Smooth muscle cell (in vitro differentiated cells): ENCODE results near the gene FYN. TPM values are rescaled to one million over a fixed set of nuclear protein-coding genes. Genes with fewer than 3 reads are reported as not detected.

Source experiments
- DNase-seq: peaks from one replicate; lab custom pipeline; 2025; ENCODE audit not compliant: unreplicated experiment; lab: John Stamatoyannopoulos, UW
- H2AFZ ChIP-seq: fragments of 200-600 bp; sonication (generic); 2 replicates; pipeline ENCODE4 v1.6.0; 2016; ENCODE audit warnings: antibody characterized with exemption, low read depth, mild to moderate bottlenecking
- H3F3A ChIP-seq: fragments of 200-600 bp; sonication (generic); 2 replicates; pipeline ENCODE4 v1.6.0; 2017; ENCODE audit warnings: antibody characterized with exemption, low read depth
- H3K27ac ChIP-seq: fragments of 200-600 bp; sonication (generic); 2 replicates; pipeline ENCODE4 v1.5.1; 2016; ENCODE audit warnings: low read depth, mild to moderate bottlenecking
- H3K27me3 ChIP-seq: fragments of 200-600 bp; sonication (generic); 2 replicates; pipeline ENCODE4 v1.6.1; 2016; ENCODE audit warnings: low read depth, mild to moderate bottlenecking
- H3K36me3 ChIP-seq: fragments of 200-600 bp; sonication (generic); 2 replicates; pipeline ENCODE4 v1.5.1; 2016; ENCODE audit warnings: low read depth
- H3K4me1 ChIP-seq: fragments of 200-600 bp; sonication (generic); 2 replicates; pipeline ENCODE4 v1.5.1; 2016; ENCODE audit warnings: low read depth
- H3K4me2 ChIP-seq: fragments of 200-600 bp; sonication (generic); 2 replicates; pipeline ENCODE4 v1.6.0; 2016; ENCODE audit warnings: mild to moderate bottlenecking
- H3K4me3 ChIP-seq: fragments of 200-600 bp; sonication (generic); 2 replicates; pipeline ENCODE4 v1.5.1; 2016; ENCODE audit warnings: mild to moderate bottlenecking
- H3K79me2 ChIP-seq: fragments of 200-600 bp; sonication (generic); 2 replicates; pipeline ENCODE4 v1.6.0; 2016; ENCODE audit warnings: low read depth, mild to moderate bottlenecking
- H3K9ac ChIP-seq: fragments of 200-600 bp; sonication (generic); 2 replicates; pipeline ENCODE4 v1.6.0; 2016; ENCODE audit warnings: low read depth
- H3K9me3 ChIP-seq: fragments of 200-600 bp; sonication (generic); replicated peaks from 2 replicates; pipeline ENCODE4 v1.5.1; 2016; ENCODE audit warnings: low read depth
- H4K20me1 ChIP-seq: fragments of 200-600 bp; sonication (generic); 2 replicates; pipeline ENCODE4 v1.6.0; 2016; ENCODE audit warnings: low read depth
- WGBS: methylation state at CpG from one replicate; pipeline ENCODE4 v1.1.7; 2016; ENCODE audit warnings: low lambda C conversion rate; 5-methylcytosine and 5-hydroxymethylcytosine counted together
- polyA plus RNA-seq: library from polyadenylated mRNA; unstranded; fragments of >200 nt; fragmentation: Nextera tagmentation; extraction: Ambion mirVana; gene quantifications from 2 replicates; pipeline ENCODE4 v1.2.1, GENCODE V29; 2016
- total RNA-seq: library from RNA; depleted of rRNA; stranded (reverse); fragments of >200 nt; gene quantifications from 2 replicates; pipeline ENCODE4 v1.2.3, GENCODE V29; 2014
- TF ChIP-seq, protein P1 (sequence below): fragments of 200-600 bp; sonication (generic); IDR thresholded peaks from 2 replicates; pipeline ENCODE4 v1.5.1; 2017; ENCODE audit warnings: borderline replicate concordance, mild to moderate bottlenecking, antibody characterized with exemption; ENCODE audit not compliant: insufficient read depth, poor library complexity, severe bottlenecking

FYN gene
- total and polyA plus RNA-seq, 2 experiments from 2014 or later = 110 to 138 TPM

DNA sequence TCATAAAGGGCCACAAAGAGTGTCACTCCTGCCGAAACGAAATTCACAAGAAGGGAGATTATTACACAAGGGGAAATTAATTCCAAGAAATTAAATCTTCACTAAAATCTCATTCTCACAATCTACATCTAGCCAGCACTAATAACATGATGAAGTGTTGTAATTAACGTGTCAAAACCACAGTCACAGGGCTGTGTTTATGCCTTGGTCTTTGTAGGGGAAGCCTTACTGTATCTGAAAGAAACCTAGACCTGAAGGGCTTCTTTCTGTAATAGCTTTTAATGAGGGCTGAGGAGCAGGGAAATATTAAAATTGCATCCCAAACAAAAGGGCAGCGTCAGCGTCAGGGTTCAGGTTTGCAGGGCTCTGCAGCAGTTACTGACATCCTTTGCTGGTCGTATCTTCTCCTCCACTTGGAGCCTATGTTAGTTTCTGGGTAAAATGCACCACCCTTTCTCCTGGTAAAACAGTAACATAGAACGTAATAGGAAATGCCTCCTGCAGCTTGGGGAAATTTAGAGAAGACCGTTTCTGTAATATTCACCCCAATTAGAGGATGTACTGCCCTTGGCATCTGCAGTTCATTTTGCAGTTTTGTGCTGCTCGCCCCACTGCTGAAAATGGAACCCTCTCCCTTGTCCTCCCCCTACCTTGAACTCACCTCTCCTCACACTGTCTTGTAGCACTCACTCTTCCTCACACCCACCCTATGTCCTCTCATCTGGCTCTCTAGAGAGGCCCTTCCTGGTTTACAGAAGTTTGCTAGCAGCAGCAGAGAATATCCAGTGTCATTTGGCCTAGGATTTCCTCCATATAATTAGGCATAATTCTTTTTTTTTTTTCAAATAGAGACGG, 158.6 kb downstream of the FYN start:
- H3K4me2 ChIP-seq = no peak overlapping the region
- H3K4me1 ChIP-seq = peaks cover 12% of the 10 kb centered on the region
- no peak overlapping the region for H2AFZ ChIP-seq
- H3K4me3 ChIP-seq = no peak overlapping the region
- H3K9me3 ChIP-seq = no peaks in the 10 kb centered on the region
- H3F3A ChIP-seq = no peaks in the 10 kb centered on the region
- H4K20me1 ChIP-seq = no peaks in the 10 kb centered on the region
- H3K27me3 ChIP-seq = no peaks in the 10 kb centered on the region
- H3K9ac ChIP-seq = no peak overlapping the region
- TF ChIP-seq, protein P1, sequence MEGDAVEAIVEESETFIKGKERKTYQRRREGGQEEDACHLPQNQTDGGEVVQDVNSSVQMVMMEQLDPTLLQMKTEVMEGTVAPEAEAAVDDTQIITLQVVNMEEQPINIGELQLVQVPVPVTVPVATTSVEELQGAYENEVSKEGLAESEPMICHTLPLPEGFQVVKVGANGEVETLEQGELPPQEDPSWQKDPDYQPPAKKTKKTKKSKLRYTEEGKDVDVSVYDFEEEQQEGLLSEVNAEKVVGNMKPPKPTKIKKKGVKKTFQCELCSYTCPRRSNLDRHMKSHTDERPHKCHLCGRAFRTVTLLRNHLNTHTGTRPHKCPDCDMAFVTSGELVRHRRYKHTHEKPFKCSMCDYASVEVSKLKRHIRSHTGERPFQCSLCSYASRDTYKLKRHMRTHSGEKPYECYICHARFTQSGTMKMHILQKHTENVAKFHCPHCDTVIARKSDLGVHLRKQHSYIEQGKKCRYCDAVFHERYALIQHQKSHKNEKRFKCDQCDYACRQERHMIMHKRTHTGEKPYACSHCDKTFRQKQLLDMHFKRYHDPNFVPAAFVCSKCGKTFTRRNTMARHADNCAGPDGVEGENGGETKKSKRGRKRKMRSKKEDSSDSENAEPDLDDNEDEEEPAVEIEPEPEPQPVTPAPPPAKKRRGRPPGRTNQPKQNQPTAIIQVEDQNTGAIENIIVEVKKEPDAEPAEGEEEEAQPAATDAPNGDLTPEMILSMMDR = no peak
- no peaks in the 10 kb centered on the region for H3K79me2 ChIP-seq
- WGBS = 95% methylated on average over 10 of the region's 10 CpGs
- no peak for DNase-seq
- no peak overlapping the region for H3K27ac ChIP-seq
- H3K36me3 ChIP-seq = peaks cover 7% of the 10 kb centered on the region

DNA sequence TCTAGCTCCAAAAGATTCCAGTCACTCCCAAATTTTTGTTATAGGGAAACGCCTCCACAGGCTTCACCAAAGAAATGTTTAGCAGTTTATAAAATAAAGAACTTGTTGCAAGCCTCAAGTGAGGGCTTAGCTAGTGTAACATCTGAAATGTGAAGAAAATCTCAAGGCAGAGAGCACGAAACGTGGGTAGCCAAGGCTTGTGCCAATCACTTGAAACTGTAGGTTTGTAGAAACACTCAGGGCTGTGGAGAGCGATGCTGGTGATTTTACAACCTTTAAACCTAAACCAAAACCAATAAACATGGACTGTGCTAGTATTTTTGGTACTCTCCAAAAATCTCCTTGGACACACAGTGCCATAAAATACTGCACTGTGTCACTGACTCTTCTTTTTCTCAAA, 159.4 kb downstream of the FYN start:
- no peak for DNase-seq
- no peaks in the 10 kb centered on the region for H3K9me3 ChIP-seq
- WGBS = 95% methylated on average over 4 of the region's 4 CpGs
- H3K9ac ChIP-seq = no peak overlapping the region
- no peak overlapping the region for H3K4me3 ChIP-seq
- peaks cover 10% of the 10 kb centered on the region for H3K4me1 ChIP-seq
- no peaks in the 10 kb centered on the region for H3K79me2 ChIP-seq
- no peaks in the 10 kb centered on the region for H3K27me3 ChIP-seq
- no peaks in the 10 kb centered on the region for H3F3A ChIP-seq
- no peaks in the 10 kb centered on the region for H4K20me1 ChIP-seq
- no peak overlapping the region for H3K4me2 ChIP-seq
- H2AFZ ChIP-seq = no peak overlapping the region
- no peak overlapping the region for H3K27ac ChIP-seq
- TF ChIP-seq, protein P1 = no peak
- peaks cover 7% of the 10 kb centered on the region for H3K36me3 ChIP-seq

DNA sequence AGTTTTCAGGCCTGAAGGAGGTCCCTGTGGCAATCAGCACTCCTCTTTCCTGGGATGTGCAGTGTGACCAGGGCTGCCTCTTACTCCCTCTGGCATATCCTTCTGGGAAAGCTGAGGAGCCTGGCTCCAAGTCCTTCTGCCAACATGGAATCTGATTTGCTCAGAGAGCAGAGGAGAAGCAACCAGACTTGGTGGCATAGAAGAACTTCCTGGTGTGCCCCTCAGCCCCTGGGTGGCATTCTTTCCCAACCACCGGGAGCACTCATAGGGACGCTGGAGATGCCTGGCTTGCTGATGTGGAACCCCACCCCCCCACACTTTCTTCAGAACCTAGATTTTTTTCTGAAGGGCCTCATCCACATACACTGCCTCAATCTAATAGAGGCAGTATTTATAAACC, 160.0 kb downstream of the FYN start:
- Histone ChIP-seq H2AFZ (no peak overlapping the region), H3K4me1 (peaks cover 5% of the 10 kb centered on the region), H3K27me3 (no peaks in the 10 kb centered on the region), H3K9ac (no peak overlapping the region), H3K4me2 (no peak overlapping the region), H4K20me1 (no peaks in the 10 kb centered on the region), H3F3A (no peaks in the 10 kb centered on the region), H3K4me3 (no peak overlapping the region), H3K79me2 (no peaks in the 10 kb centered on the region), H3K27ac (no peak overlapping the region), H3K36me3 (peaks cover 7% of the 10 kb centered on the region), H3K9me3 (no peaks in the 10 kb centered on the region)
- no peak for DNase-seq
- 97% methylated on average over 2 of the region's 2 CpGs for WGBS
- TF ChIP-seq, protein P1 = no peak
